SK-N-MC (cell line): ENCODE measurements around the gene MCF2L.

Experiments
- DNase-seq: peaks from one replicate; pipeline ENCODE4 v3.0.0-alpha.2; 2011; ENCODE audit warnings: low read depth, low spot score
- H3K27ac ChIP-seq: fragments of 200-600 bp; sonication (generic); 2 replicates; pipeline ENCODE4 v1.5.1; 2016; ENCODE audit warnings: mixed run types
- H3K36me3 ChIP-seq: fragments of 200-600 bp; sonication (generic); 2 replicates; pipeline ENCODE4 v1.6.1; 2017; ENCODE audit warnings: antibody characterized with exemption, low read length, mixed read lengths; ENCODE audit not compliant: insufficient read depth
- H3K4me3 ChIP-seq: fragments of 200-600 bp; sonication (generic); 2 replicates; pipeline ENCODE4 v1.5.1; 2016
- H3K9ac ChIP-seq: fragments of 200-600 bp; sonication (generic); 2 replicates; pipeline ENCODE4 v1.8.0; 2017; ENCODE audit warnings: mixed run types, mixed read lengths; ENCODE audit not compliant: insufficient read length
- H3K9me3 ChIP-seq: fragments of 200-600 bp; sonication (generic); 2 replicates; pipeline ENCODE4 v1.6.1; 2017; ENCODE audit warnings: low read depth, mild to moderate bottlenecking, antibody characterized with exemption, low read length, moderate library complexity, mixed read lengths
- EZH2 ChIP-seq: fragments of 200-600 bp; sonication (generic); IDR thresholded peaks from one replicate; pipeline ENCODE4 v1.6.1; 2017; ENCODE audit warnings: antibody characterized with exemption
- FOXP2 ChIP-seq: optimal IDR thresholded peaks from 2 replicates; pipeline ENCODE3; 2011; ENCODE audit warnings: mild to moderate bottlenecking, moderate library complexity; ENCODE audit not compliant: insufficient read depth; ENCODE audit errors: extremely low read length, control extremely low read depth
- POLR2AphosphoS5 ChIP-seq: IDR thresholded peaks from 2 replicates; pipeline ENCODE4 v1.6.1; 2012; ENCODE audit warnings: mild to moderate bottlenecking, low read depth, low read length, borderline replicate concordance

The MCF2L gene

GRCh38 chr13:112998521-112999280, 29.7 kb downstream of the MCF2L start:
- DNase-seq: no peak

GRCh38 chr13:112999414-113000177, 30.6 kb downstream of the MCF2L start:
- Histone ChIP-seq H3K9me3 (no peaks in the 10 kb centered on the region), H3K36me3 (no peaks in the 10 kb centered on the region), H3K4me3 (no peak overlapping the region), H3K9ac (no peak overlapping the region), H3K27ac (no peak overlapping the region)
- no peak for DNase-seq
- no peak for TF ChIP-seq FOXP2
- TF ChIP-seq POLR2AphosphoS5: no peak
- TF ChIP-seq EZH2: no peak

More at GRCh38 chr13:112998521-112999280, 29.7 kb downstream of the MCF2L start:
- no peak overlapping the region for H3K9ac ChIP-seq
- no peaks in the 10 kb centered on the region for H3K36me3 ChIP-seq
- no peak overlapping the region for H3K4me3 ChIP-seq
- H3K9me3 ChIP-seq: no peaks in the 10 kb centered on the region
- TF ChIP-seq EZH2 (no peak), POLR2AphosphoS5 (no peak), FOXP2 (no peak)
- H3K27ac ChIP-seq: no peak overlapping the region

- Histone ChIP-seq H3K27ac (no peak overlapping the region), H3K4me3 (no peak overlapping the region), H3K9me3 (no peaks in the 10 kb centered on the region), H3K36me3 (no peaks in the 10 kb centered on the region), H3K9ac (no peak overlapping the region)
- TF ChIP-seq FOXP2: no peak
- TF ChIP-seq EZH2: no peak
- TF ChIP-seq POLR2AphosphoS5: no peak
- no peak for DNase-seq
Observed at GRCh38 chr13:113000575-113000974, 31.6 kb downstream of the MCF2L start.

GRCh38 chr13:113001241-113002140, 32.5 kb downstream of the MCF2L start:
- H3K9ac ChIP-seq: no peak overlapping the region
- no peaks in the 10 kb centered on the region for H3K36me3 ChIP-seq
- no peaks in the 10 kb centered on the region for H3K9me3 ChIP-seq
- H3K4me3 ChIP-seq: no peak overlapping the region
- TF ChIP-seq FOXP2 (no peak), POLR2AphosphoS5 (no peak), EZH2 (no peak)
- no peak overlapping the region for H3K27ac ChIP-seq
- no peak for DNase-seq

GRCh38 chr13:113002206-113002912, 33.3 kb downstream of the MCF2L start:
- Histone ChIP-seq H3K36me3 (no peaks in the 10 kb centered on the region), H3K9me3 (no peaks in the 10 kb centered on the region), H3K4me3 (no peak overlapping the region), H3K9ac (no peak overlapping the region), H3K27ac (no peak overlapping the region)
- DNase-seq: no peak
- TF ChIP-seq EZH2 (no peak), POLR2AphosphoS5 (no peak), FOXP2 (no peak)

- Histone ChIP-seq H3K27ac (no peak overlapping the region), H3K4me3 (no peak overlapping the region), H3K9me3 (no peaks in the 10 kb centered on the region), H3K9ac (no peak overlapping the region), H3K36me3 (no peaks in the 10 kb centered on the region)
- TF ChIP-seq FOXP2: no peak
- TF ChIP-seq EZH2: no peak
- no peak for DNase-seq
Observed at GRCh38 chr13:113002913-113003290, 33.9 kb downstream of the MCF2L start.

GRCh38 chr13:113004126-113004525, 35.1 kb downstream of the MCF2L start:
- no peak for DNase-seq
- no peak overlapping the region for H3K9ac ChIP-seq
- TF ChIP-seq POLR2AphosphoS5: no peak
- no peak for TF ChIP-seq EZH2
- no peak for TF ChIP-seq FOXP2
- H3K9me3 ChIP-seq: no peaks in the 10 kb centered on the region
- H3K27ac ChIP-seq: no peak overlapping the region
- H3K36me3 ChIP-seq: no peaks in the 10 kb centered on the region
- no peak overlapping the region for H3K4me3 ChIP-seq
